ENCODE measurements around the gene COL5A1.

- TF ChIP-seq EZH2 (IDR thresholded peaks at IDR 0.05; ENCODE audit: insufficient read depth, poor library complexity, severe bottlenecking) (no peak), EZH2phosphoT487 (IDR thresholded peaks at IDR 0.05; ENCODE audit: insufficient read depth, low read depth) (no peak)
Observed at GRCh38 chr9:134847752-134848432, 206.3 kb downstream of the COL5A1 start.
